Endothelial cell of umbilical vein (primary cell): ENCODE data around the gene UBE2M.

ENCODE experiments used
- POLR2AphosphoS5 ChIP-seq: IDR thresholded peaks from 2 replicates; pipeline ENCODE4 v1.6.1; 2012; ENCODE audit warnings: low read depth, mild to moderate bottlenecking, control low read depth, low read length, moderate library complexity; ENCODE audit not compliant: insufficient read depth
- TF ChIP-seq, protein P1 (sequence below), 2 donors: IDR thresholded peaks; 1 replicate in 1 of 2; 2 replicates in 1 of 2; pipeline ENCODE4 v1.5.1; 2011; ENCODE audit warnings: low read length in 2 of 2, mild to moderate bottlenecking in 2 of 2, moderate library complexity in 2 of 2, control low read depth in 1 of 2, inconsistent platforms in 1 of 2, low read depth in 1 of 2; ENCODE audit not compliant: insufficient read depth in 1 of 2; ENCODE audit errors: extremely low read depth in 1 of 2
- TF ChIP-seq, protein P2 (sequence below): IDR thresholded peaks from 2 replicates; pipeline ENCODE4 v1.6.1; 2011; ENCODE audit not compliant: insufficient read depth, insufficient read length

DNA sequence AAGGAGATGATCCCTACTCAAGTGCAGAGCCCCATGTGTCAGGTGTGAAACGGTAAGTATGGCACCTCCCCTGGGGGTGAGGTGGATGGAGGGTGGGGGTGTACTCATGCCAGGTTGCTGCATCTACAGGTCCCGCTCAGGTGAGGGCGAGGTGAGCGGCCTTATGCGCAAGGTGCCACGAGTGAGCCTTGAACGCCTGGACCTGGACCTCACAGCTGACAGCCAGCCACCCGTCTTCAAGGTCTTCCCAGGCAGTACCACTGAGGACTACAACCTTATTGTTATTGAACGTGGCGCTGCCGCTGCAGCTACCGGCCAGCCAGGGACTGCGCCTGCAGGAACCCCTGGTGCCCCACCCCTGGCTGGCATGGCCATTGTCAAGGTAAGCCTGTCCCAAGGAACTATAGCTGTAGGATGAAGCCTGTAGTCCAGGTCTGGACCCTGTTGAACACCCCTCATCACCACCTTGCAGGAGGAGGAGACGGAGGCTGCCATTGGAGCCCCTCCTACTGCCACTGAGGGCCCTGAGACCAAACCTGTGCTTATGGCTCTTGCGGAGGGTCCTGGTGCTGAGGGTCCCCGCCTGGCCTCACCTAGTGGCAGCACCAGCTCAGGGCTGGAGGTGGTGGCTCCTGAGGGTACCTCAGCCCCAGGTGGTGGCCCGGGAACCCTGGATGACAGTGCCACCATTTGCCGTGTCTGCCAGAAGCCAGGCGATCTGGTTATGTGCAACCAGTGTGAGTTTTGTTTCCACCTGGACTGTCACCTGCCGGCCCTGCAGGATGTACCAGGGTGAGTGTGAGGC is 9.3 kb downstream of the UBE2M start:
- TF ChIP-seq, protein P1, sequence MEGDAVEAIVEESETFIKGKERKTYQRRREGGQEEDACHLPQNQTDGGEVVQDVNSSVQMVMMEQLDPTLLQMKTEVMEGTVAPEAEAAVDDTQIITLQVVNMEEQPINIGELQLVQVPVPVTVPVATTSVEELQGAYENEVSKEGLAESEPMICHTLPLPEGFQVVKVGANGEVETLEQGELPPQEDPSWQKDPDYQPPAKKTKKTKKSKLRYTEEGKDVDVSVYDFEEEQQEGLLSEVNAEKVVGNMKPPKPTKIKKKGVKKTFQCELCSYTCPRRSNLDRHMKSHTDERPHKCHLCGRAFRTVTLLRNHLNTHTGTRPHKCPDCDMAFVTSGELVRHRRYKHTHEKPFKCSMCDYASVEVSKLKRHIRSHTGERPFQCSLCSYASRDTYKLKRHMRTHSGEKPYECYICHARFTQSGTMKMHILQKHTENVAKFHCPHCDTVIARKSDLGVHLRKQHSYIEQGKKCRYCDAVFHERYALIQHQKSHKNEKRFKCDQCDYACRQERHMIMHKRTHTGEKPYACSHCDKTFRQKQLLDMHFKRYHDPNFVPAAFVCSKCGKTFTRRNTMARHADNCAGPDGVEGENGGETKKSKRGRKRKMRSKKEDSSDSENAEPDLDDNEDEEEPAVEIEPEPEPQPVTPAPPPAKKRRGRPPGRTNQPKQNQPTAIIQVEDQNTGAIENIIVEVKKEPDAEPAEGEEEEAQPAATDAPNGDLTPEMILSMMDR (IDR thresholded peaks at IDR 0.05; ENCODE audit: extremely low read depth in 1 of 2, insufficient read depth in 1 of 2, low read depth in 1 of 2, low read length in 2 of 2) = no peak
- TF ChIP-seq POLR2AphosphoS5 = no peak
- TF ChIP-seq, protein P2, sequence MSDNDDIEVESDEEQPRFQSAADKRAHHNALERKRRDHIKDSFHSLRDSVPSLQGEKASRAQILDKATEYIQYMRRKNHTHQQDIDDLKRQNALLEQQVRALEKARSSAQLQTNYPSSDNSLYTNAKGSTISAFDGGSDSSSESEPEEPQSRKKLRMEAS = no peak
